ENCODE measurements around the gene LRP1B. TPM values are rescaled to one million over a fixed set of nuclear protein-coding genes. Genes with fewer than 3 reads are reported as not detected.

LRP1B gene
- polyA plus RNA-seq (ENCODE audit: low read depth in 6 of 6): not detected

GRCh38 chr2:142131010-142131669, at the start of gene LRP1B:
LRP1B (minus strand) TSS chr2:142131016; CDS start chr2:142130729, 287 bp downstream.
- peak within 1 kb of the TSS in 2 of 6 donors; percentile 77 to 90 for H3K27ac Mint-ChIP-seq
- peaks cover 9 to 20% (median 18%) of the 10 kb centered on the region in 3 donors for H3K4me1 Mint-ChIP-seq
- no peak for ATAC-seq (ENCODE audit: low read depth in 2 of 2)
- no peak for DNase-seq
- H3K9me3 Mint-ChIP-seq: no peaks in the 10 kb centered on the region
- H3K36me3 Mint-ChIP-seq: no peaks in the 10 kb centered on the region
- H3K4me3 Mint-ChIP-seq: peak within 1 kb of the TSS; percentile 43 to 84 (median 71)
- peaks cover 46 to 56% (median 51%) of the 10 kb centered on the region in 3 donors for H3K27me3 Mint-ChIP-seq

DNA sequence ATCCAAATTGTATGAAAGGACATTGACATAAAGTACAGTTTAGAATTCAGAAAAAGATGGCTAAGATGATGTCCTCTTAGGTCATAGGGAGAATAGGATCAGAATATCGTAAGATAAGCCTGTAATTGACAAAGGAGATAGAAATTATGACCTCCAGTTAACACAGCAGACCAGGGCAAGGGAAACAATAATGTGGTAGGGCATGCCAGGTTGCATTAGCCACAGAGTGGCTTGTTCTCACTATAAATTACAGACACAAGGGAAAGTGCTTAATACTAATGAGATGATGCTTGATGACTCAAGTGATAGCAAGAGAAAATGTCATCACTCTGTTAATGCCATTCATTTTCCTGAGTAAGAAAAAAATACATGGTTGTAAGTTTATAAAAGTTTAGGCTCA, 48.9 kb upstream of the LRP1B start:
- peaks cover 0 to 2% (median 0%) of the 10 kb centered on the region in 7 donors for H3K9me3 Mint-ChIP-seq
- no peak overlapping the region for H3K4me3 Mint-ChIP-seq
- ATAC-seq (ENCODE audit: low read depth in 2 of 2): no peak
- no peaks in the 10 kb centered on the region for H3K4me1 Mint-ChIP-seq
- no peaks in the 10 kb centered on the region for H3K36me3 Mint-ChIP-seq
- no peak for DNase-seq
- H3K27me3 Mint-ChIP-seq: no peaks in the 10 kb centered on the region
- H3K27ac Mint-ChIP-seq: no peak overlapping the region

DNA sequence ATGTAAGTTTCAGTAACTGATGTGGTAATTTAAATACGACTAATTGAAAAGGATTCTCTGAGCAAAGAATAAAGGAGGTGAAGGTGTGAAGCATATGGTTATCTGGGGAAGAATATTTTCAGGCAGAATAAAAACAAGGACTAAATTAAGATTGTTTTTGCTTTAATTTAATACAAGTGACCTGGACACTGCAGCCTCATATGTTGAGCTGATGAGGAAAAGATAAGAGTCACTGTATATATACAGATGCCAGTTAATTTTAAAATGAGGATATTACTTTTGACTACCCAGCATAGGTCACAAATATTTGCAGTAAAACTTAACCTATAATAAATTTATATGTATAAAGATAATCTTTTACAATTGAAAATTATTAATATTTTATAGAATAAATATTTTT, 47.8 kb upstream of the LRP1B start:
- Mint-ChIP-seq H3K9me3 (peaks cover 0 to 2% (median 0%) of the 10 kb centered on the region in 7 donors), H3K27ac (no peak overlapping the region), H3K27me3 (no peaks in the 10 kb centered on the region), H3K36me3 (no peaks in the 10 kb centered on the region), H3K4me1 (no peaks in the 10 kb centered on the region), H3K4me3 (no peak overlapping the region)
- ATAC-seq (ENCODE audit: low read depth in 2 of 2) (no peak), DNase-seq (no peak)

DNA sequence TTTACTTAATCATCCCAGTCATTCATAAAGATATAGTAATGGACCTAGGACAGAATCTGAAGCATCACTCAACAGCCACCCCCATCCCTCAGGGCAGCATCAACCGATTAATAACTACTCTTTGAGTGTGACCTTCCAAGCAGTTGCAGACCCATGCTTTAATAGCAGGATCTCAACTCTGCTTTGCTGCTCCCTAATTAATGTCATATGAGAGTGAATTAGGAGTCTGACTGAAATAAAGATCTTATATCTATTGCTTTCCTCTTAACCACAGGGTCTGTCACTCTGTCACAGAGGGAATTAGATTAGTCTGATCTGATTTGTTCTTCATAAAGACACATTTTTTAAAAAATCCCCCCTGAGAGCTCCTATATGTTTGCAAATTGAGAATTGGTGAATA, 46.1 kb upstream of the LRP1B start:
- DNase-seq (no peak), ATAC-seq (ENCODE audit: low read depth in 2 of 2) (no peak)
- Mint-ChIP-seq H3K27me3 (no peaks in the 10 kb centered on the region), H3K4me3 (no peak overlapping the region), H3K9me3 (no peaks in the 10 kb centered on the region), H3K36me3 (no peaks in the 10 kb centered on the region), H3K27ac (no peak overlapping the region), H3K4me1 (no peaks in the 10 kb centered on the region)

GRCh38 chr2:142175813-142176338, 45.1 kb upstream of the LRP1B start:
- H3K27me3 Mint-ChIP-seq: no peaks in the 10 kb centered on the region
- no peaks in the 10 kb centered on the region for H3K36me3 Mint-ChIP-seq

GRCh38 chr2:142174176-142174575, 43.4 kb upstream of the LRP1B start:
- H3K27me3 Mint-ChIP-seq: no peaks in the 10 kb centered on the region
- H3K9me3 Mint-ChIP-seq: no peaks in the 10 kb centered on the region
- no peak for ATAC-seq (ENCODE audit: low read depth in 2 of 2)
- no peaks in the 10 kb centered on the region for H3K36me3 Mint-ChIP-seq
- H3K4me3 Mint-ChIP-seq: no peak overlapping the region
- H3K4me1 Mint-ChIP-seq: no peaks in the 10 kb centered on the region
- no peak for DNase-seq
- no peak overlapping the region for H3K27ac Mint-ChIP-seq

More at GRCh38 chr2:142175813-142176338, 45.1 kb upstream of the LRP1B start:
- peak overlapping the region in 1 of 6 donors; percentile 65 for H3K27ac Mint-ChIP-seq
- no peak for DNase-seq
- H3K4me3 Mint-ChIP-seq: no peak overlapping the region
- H3K9me3 Mint-ChIP-seq: no peaks in the 10 kb centered on the region
- no peaks in the 10 kb centered on the region for H3K4me1 Mint-ChIP-seq
- ATAC-seq (ENCODE audit: low read depth in 2 of 2): no peak

GRCh38 chr2:142170847-142171246, 40.0 kb upstream of the LRP1B start:
- ATAC-seq (ENCODE audit: low read depth in 2 of 2) (no peak), DNase-seq (no peak)
- Mint-ChIP-seq H3K9me3 (no peaks in the 10 kb centered on the region), H3K4me3 (no peak overlapping the region), H3K27ac (no peak overlapping the region), H3K27me3 (no peaks in the 10 kb centered on the region), H3K4me1 (peaks cover 0 to under 1% (median 0%) of the 10 kb centered on the region in 3 donors), H3K36me3 (no peaks in the 10 kb centered on the region)

DNA sequence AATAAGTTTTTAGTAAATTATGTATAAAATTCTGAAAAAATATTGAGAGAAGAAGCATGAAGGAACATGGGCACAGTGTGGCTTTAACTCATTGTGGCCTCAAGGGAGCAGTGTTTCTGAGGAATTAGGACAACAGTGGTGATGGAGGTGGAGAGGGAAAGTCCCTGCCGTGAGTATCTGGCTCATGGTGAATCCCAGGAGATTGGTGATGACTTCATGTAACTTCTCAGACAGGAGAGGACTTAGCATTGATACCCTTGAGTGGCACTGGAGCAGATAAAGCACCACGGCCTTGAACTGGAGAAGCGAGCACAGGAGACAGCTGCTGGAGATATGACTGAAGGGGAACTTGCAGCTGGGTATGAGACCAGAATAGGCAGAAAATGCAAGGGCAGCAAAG, 35.0 kb upstream of the LRP1B start:
- no peaks in the 10 kb centered on the region for H3K36me3 Mint-ChIP-seq
- H3K4me3 Mint-ChIP-seq: no peak overlapping the region
- H3K9me3 Mint-ChIP-seq: peaks cover 0 to 1% (median 0%) of the 10 kb centered on the region in 7 donors
- ATAC-seq (ENCODE audit: low read depth in 2 of 2) (peak; percentile 23 to 28), DNase-seq (no peak)
- peak overlapping the region in 1 of 6 donors; percentile 21 for H3K27ac Mint-ChIP-seq
- no peaks in the 10 kb centered on the region for H3K27me3 Mint-ChIP-seq
- peaks cover 0 to 3% (median 0%) of the 10 kb centered on the region in 3 donors for H3K4me1 Mint-ChIP-seq

DNA sequence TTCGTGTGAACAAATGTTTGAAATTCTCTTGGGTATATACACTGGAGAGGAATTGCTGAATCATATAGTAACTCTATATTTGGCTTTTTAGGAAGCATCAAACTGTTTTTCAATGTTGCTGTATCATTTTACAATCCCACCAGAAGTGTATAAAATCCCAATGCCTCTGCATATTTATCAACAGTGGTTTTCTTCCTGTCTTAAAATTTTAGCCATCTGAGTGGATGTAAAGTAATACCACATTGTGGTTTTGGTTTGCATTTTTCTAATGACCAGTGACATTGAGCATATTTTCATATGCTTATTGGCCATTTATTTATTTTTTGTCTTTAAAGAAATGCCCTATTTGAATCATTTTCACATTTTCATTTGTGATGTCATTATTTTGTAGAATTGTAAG, 22.8 kb upstream of the LRP1B start:
- no peak for ATAC-seq (ENCODE audit: low read depth in 2 of 2)
- no peaks in the 10 kb centered on the region for H3K36me3 Mint-ChIP-seq
- DNase-seq: no peak
- no peak overlapping the region for H3K4me3 Mint-ChIP-seq
- H3K27ac Mint-ChIP-seq: no peak overlapping the region
- H3K4me1 Mint-ChIP-seq: no peaks in the 10 kb centered on the region
- H3K27me3 Mint-ChIP-seq: peaks cover 0 to 4% (median 0%) of the 10 kb centered on the region in 3 donors
- H3K9me3 Mint-ChIP-seq: peaks cover 0 to 2% (median 0%) of the 10 kb centered on the region in 7 donors

- no peak overlapping the region for H3K27ac Mint-ChIP-seq
- no peaks in the 10 kb centered on the region for H3K36me3 Mint-ChIP-seq
- peaks cover 0 to 2% (median 0%) of the 10 kb centered on the region in 7 donors for H3K9me3 Mint-ChIP-seq
- no peak overlapping the region for H3K4me3 Mint-ChIP-seq
- ATAC-seq (ENCODE audit: low read depth in 2 of 2) (no peak), DNase-seq (no peak)
- H3K4me1 Mint-ChIP-seq: no peaks in the 10 kb centered on the region
- no peaks in the 10 kb centered on the region for H3K27me3 Mint-ChIP-seq
These were observed 19.6 kb upstream of the LRP1B start for GRCh38 chr2:142150453-142150852.

- DNase-seq: no peak
- no peak for ATAC-seq (ENCODE audit: low read depth in 2 of 2)
- H3K27me3 Mint-ChIP-seq: no peaks in the 10 kb centered on the region
- H3K9me3 Mint-ChIP-seq: no peaks in the 10 kb centered on the region
- H3K4me3 Mint-ChIP-seq: no peak overlapping the region
- H3K4me1 Mint-ChIP-seq: no peaks in the 10 kb centered on the region
- no peaks in the 10 kb centered on the region for H3K36me3 Mint-ChIP-seq
- no peak overlapping the region for H3K27ac Mint-ChIP-seq
These were observed 13.7 kb upstream of the LRP1B start for GRCh38 chr2:142144547-142144946.

GRCh38 chr2:142142595-142142994, 11.8 kb upstream of the LRP1B start:
- Mint-ChIP-seq H3K4me1 (no peaks in the 10 kb centered on the region), H3K27ac (no peak overlapping the region), H3K9me3 (no peaks in the 10 kb centered on the region), H3K4me3 (no peak overlapping the region), H3K27me3 (no peaks in the 10 kb centered on the region), H3K36me3 (no peaks in the 10 kb centered on the region)
- DNase-seq: no peak
- ATAC-seq (ENCODE audit: low read depth in 2 of 2): no peak

DNA sequence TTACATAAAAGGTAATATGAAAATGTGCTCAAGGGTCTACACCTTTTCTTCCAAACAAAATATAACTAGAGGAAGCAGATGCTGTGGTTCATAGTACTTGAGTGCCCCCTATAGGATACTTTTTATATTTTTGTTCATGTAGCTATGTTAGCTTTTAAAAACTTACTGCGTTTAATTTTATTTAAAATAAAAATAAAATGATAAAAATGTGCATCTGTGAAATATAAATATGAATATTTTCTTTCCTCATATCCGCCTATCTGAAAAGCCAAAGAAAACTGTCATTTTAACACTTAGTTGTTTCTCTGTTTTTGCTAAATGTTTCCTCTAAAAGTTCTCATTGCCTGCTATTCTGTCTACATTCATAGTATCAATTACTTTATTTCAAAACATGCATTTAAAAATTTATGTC, 9.6 kb upstream of the LRP1B start:
- Mint-ChIP-seq H3K27ac (no peak overlapping the region), H3K27me3 (no peaks in the 10 kb centered on the region), H3K9me3 (no peaks in the 10 kb centered on the region), H3K4me1 (no peaks in the 10 kb centered on the region), H3K36me3 (no peaks in the 10 kb centered on the region), H3K4me3 (no peak overlapping the region)
- no peak for DNase-seq
- no peak for ATAC-seq (ENCODE audit: low read depth in 2 of 2)

DNA sequence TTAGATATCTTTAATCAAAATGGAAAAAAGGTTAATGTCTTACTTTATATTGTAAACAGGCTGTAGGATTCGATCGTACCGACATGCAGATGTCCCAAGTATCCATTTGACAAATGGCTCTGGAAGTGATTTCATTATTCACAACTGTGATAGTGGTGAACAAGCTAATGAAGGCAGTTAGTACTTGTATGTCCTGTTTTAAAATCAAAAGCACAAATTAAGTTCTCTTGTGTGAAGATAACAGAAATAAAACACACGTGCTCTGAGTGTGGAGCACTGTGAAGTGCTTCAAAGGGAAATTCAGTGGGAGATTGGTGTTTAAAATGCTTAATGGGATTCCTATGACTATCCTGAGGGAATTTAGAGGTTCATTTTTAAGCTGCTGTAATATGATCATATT, 8.6 kb upstream of the LRP1B start:
- no peak overlapping the region for H3K4me3 Mint-ChIP-seq
- DNase-seq (no peak), ATAC-seq (ENCODE audit: low read depth in 2 of 2) (no peak)
- no peak overlapping the region for H3K27ac Mint-ChIP-seq
- no peaks in the 10 kb centered on the region for H3K4me1 Mint-ChIP-seq
- H3K36me3 Mint-ChIP-seq: no peaks in the 10 kb centered on the region
- no peaks in the 10 kb centered on the region for H3K9me3 Mint-ChIP-seq
- H3K27me3 Mint-ChIP-seq: peaks cover 0 to 7% (median 6%) of the 10 kb centered on the region in 3 donors
